Left lobe of liver (tissue), 2 donors: ENCODE data around the gene PRPSAP1. TPM values are rescaled to one million over a fixed set of nuclear protein-coding genes. Genes with fewer than 3 reads are reported as not detected.
"Not testable (repeated sequence)": the region's sequence is repeated elsewhere in the genome, so short reads cannot be mapped to it uniquely, and the experiment has no call there.

Source experiments
- ATAC-seq: fragments of 200-7000 bp; cut with Tn5 transposase; one replicate; pipeline ENCODE4 v1.9.1; 2020; ENCODE audit warnings: mild to moderate bottlenecking, moderate library complexity
- DNase-seq: peaks from one replicate; pipeline ENCODE4 v3.0.0-alpha.2; 2020; ENCODE audit warnings: low spot score
- total RNA-seq: library from RNA; stranded (reverse); gene quantifications from one replicate; pipeline ENCODE4 v1.2.1, GENCODE V29; 2021
- donor health status: DM: no; HTN: no; CAD: no; lungs with moderate emphysema.
- donor health status: DM: no; HTN: yes; CAD: no.

Gene PRPSAP1
- total RNA-seq, 1 donor from 2014 or later, result 55.0 TPM

- ATAC-seq, result no peak
- DNase-seq, result no peak
These were observed 6.7 kb upstream of the PRPSAP1 start for GRCh38 chr17:76360461-76360860.

GRCh38 chr17:76359776-76360175, 6.1 kb upstream of the PRPSAP1 start:
- not testable (repeated sequence) for DNase-seq, ATAC-seq

GRCh38 chr17:76359375-76359774, 5.7 kb upstream of the PRPSAP1 start:
- ATAC-seq, result no peak
- DNase-seq, result no peak

DNA sequence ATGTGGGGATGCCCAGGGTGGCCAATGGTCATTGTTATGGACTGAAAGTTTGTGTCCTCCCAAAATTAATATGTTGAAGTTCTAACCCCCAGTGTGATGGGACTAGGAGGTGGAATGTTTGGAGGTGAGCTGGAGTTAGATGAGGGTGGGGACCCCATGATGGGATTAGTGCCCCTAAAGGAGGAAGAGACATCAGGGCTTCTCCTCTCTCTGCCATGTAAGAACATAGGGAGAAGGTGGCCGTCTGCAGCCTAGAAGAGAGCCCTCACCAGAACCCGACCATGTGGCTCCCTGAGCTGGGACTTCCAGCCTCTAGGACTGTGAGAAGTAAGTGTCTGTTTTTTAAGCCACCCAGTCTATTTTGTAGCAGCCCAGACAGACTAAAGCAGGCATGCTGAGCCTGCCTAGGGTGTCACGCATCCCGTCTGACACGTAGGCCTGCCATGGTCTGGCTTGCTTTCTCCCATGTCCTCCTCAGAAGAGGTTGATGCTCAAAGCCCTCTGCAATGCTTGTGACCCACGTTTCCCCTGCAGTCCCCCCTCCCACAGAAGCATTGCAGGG, 4.0 kb upstream of the PRPSAP1 start:
- ATAC-seq (no peak), DNase-seq (no peak)

GRCh38 chr17:76356803-76357456, 3.2 kb upstream of the PRPSAP1 start:
- no peak for ATAC-seq
- DNase-seq, result no peak

- DNase-seq (no peak), ATAC-seq (no peak)
These were observed 1.1 kb upstream of the PRPSAP1 start for GRCh38 chr17:76354747-76355310.

DNA sequence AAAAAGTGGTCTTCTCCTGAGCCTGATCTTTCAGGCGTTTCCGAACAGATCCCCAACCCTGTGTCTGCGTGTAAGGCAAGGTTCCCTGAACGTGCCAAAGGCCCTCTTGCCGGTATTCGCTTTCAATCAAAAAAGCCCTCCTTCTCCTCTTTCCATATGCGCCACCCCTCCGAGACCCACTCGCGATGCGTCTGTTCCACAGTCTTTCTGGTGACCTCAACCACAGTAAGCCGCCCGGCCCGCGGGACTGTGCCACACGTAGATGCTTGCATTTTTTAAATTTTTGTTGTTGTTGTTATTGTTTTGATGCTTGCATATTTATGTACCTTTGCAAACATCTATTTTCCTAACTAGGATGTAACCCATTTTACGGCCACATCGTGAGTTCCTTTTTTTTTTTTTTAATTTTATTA, 607 bp upstream of the PRPSAP1 start:
- no peak for ATAC-seq
- no peak for DNase-seq

DNA sequence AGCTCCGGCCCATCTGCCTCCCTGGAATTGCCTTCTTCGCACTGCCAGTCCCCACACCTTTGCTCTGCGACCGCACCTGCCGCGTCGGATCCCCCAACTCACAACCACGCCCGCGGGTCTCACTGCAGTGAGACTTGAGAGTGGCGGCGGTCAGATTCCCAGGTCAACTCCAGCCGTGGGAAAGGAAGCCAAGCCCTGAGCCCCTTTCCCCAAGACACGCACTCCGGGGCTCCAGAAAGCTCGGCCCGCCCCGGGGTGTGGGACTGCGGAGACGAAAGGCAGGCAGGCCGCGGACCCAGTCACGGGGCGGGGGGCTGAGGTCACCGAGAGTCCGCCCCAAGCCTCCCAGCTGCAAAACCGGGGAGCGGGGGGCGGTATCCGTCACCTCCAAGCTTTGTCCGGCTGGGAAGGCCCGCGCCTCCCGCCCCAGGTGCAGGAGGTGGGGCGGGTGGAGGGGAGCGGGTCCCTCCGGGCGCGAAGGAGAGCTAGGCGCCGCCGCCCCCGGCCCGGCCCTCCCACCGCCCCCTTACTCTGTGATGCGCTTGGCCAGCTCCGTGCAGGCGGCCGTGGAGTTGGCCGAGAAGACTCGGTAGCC, 615 bp downstream of the PRPSAP1 start:
- ATAC-seq, result peak; percentile 52
- DNase-seq, result peak; percentile 56

- DNase-seq (peak; percentile 52), ATAC-seq (peak; percentile 52)
These were observed 2.1 kb downstream of the PRPSAP1 start for GRCh38 chr17:76351526-76352071.

GRCh38 chr17:76350463-76350862, 3.3 kb downstream of the PRPSAP1 start:
- ATAC-seq, result no peak
- no peak for DNase-seq

GRCh38 chr17:76346936-76347335, 6.8 kb downstream of the PRPSAP1 start:
- ATAC-seq, result not testable (repeated sequence)

DNA sequence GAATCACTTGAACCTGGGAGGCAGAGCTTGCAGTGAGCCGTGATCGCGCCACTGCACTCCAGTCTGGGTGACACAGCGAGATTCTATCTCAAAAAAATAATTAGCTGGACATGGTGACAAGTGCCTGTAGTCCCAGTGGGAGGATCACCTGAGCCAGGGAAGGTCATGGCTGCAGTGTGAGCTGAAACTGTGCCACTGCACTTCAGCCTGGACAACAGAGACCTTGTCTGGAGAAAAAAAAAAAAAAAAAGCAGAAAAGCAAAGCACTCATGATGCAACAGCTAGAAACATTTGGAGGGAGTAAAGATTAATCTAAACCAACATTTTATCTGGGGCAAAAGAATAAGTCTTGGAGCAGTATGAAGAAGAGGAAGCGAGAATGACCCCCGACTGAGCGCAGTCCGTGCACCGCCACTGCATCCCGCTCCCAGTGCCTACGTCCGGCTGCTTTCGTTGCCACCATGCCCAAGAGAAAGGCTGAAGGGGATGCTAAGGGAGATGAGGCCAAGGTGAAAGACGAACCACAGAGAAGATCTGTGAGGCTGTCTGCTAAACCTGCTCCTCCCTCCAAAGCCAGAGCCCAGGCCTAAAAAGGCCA, 8.2 kb downstream of the PRPSAP1 start:
- ATAC-seq, result peak; percentile 97
- peak; percentile 79 for DNase-seq

More at GRCh38 chr17:76346936-76347335, 6.8 kb downstream of the PRPSAP1 start:
- not testable (repeated sequence) for DNase-seq

- DNase-seq (no peak), ATAC-seq (no peak)
These were observed 10.6 kb downstream of the PRPSAP1 start for GRCh38 chr17:76343106-76343505.

- DNase-seq, result no peak
- no peak for ATAC-seq
These were observed 12.4 kb downstream of the PRPSAP1 start for GRCh38 chr17:76341301-76341700.

GRCh38 chr17:76337413-76337777, 16.3 kb downstream of the PRPSAP1 start:
- ATAC-seq (no peak), DNase-seq (no peak)

- ATAC-seq (no peak), DNase-seq (no peak)
These were observed 16.8 kb downstream of the PRPSAP1 start for GRCh38 chr17:76336756-76337412.

- DNase-seq (no peak), ATAC-seq (no peak)
These were observed 17.9 kb downstream of the PRPSAP1 start for GRCh38 chr17:76335716-76336381.

GRCh38 chr17:76333673-76334505, 19.8 kb downstream of the PRPSAP1 start:
- no peak for ATAC-seq
- no peak for DNase-seq

DNA sequence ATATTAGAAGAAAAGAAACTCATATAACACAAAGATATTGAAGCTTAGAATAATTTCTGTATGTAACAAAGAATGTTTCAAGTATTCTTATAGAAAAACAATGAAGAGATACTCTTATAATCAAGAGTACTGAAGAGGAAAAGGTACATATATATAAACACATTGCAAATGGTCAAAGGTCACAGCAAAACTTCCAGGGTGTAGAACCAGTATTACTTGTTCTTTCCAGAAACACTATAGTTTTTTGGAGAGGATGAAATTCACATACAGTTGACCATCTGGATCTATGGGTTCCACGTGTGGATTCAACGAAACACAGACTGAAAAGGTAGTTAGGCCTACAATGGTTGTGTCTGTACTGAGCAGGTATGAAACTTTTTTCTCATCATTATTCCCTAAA, 22.6 kb downstream of the PRPSAP1 start:
- DNase-seq (no peak), ATAC-seq (no peak)
